B cell (primary cell): ENCODE results near the gene ELMO3. TPM values are rescaled to one million over a fixed set of nuclear protein-coding genes. Genes with fewer than 3 reads are reported as not detected.

Experiments
- ATAC-seq: fragments of 200-7000 bp; cut with Tn5 transposase; one replicate; pipeline ENCODE4 v1.10.0; 2021; ENCODE audit warnings: low read depth, mild to moderate bottlenecking, moderate number of reproducible peaks, moderate library complexity
- CTCF ChIA-PET: fragments of 350-600 bp; sonication (Branson Sonifier 250); formaldehyde crosslinking; loops from one replicate; lab custom pipeline; 2021; ENCODE audit warnings: antibody characterized with exemption, inconsistent platforms; lab: Charles Lee
- POLR2A ChIA-PET: fragments of 350-600 bp; sonication (Branson Sonifier 250); formaldehyde crosslinking; loops from one replicate; lab custom pipeline; 2021; ENCODE audit warnings: antibody characterized with exemption; lab: Charles Lee
- DNase-seq: peaks from one replicate; pipeline ENCODE4 v3.0.0; 2013
- H2AFZ ChIP-seq: 2 replicates; pipeline ENCODE4 v1.6.1; 2012; ENCODE audit warnings: mild to moderate bottlenecking, low read depth, low read length; ENCODE audit not compliant: insufficient read depth, poor library complexity, severe bottlenecking
- H3K27ac ChIP-seq, 2 donors: 1 replicate in 1 of 2; 2 replicates in 1 of 2; pipeline ENCODE4 v1.5.1; 2012 to 2013; ENCODE audit warnings: low read length in 2 of 2, mild to moderate bottlenecking in 2 of 2, moderate library complexity in 1 of 2
- H3K27me3 ChIP-seq, 4 experiments: fragments of 200-600 bp in 1 of 4; sonication (generic) in 1 of 4; replicated peaks in 1 of 4; 1 replicate in 2 of 4; 2 replicates in 2 of 4; pipeline versions ENCODE4 v1.6.1 to v1.7.0; 2013 to 2016; ENCODE audit warnings: low read length in 3 of 4, mild to moderate bottlenecking in 2 of 4, mixed read lengths in 1 of 4, moderate library complexity in 1 of 4; ENCODE audit not compliant: insufficient read depth in 4 of 4, control insufficient read depth in 3 of 4; ENCODE audit errors: control extremely low read depth in 1 of 4
- H3K36me3 ChIP-seq, 2 experiments: replicated peaks in 1 of 2; 1 replicate in 1 of 2; 2 replicates in 1 of 2; pipeline versions ENCODE4 v1.6.1 to v1.7.1; 2013; ENCODE audit warnings: low read length in 1 of 2; ENCODE audit not compliant: insufficient read depth in 2 of 2, control insufficient read depth in 1 of 2; ENCODE audit errors: control extremely low read depth in 1 of 2, extremely low read depth in 1 of 2
- H3K4me1 ChIP-seq, 2 donors: fragments of 200-600 bp in 1 of 2; sonication (generic) in 1 of 2; 1 replicate in 1 of 2; 2 replicates in 1 of 2; pipeline versions ENCODE4 v1.5.1 to v1.6.1; 2013 to 2017; ENCODE audit warnings: low read length in 2 of 2; ENCODE audit not compliant: control insufficient read depth in 2 of 2, insufficient read depth in 2 of 2
- H3K4me2 ChIP-seq: replicated peaks from 2 replicates; pipeline ENCODE3; 2012; ENCODE audit warnings: mild to moderate bottlenecking, low read depth, low read length; ENCODE audit not compliant: poor library complexity, severe bottlenecking
- H3K4me3 ChIP-seq, 5 experiments: fragments of 200-600 bp in 1 of 5; sonication (generic) in 1 of 5; 1 replicate in 3 of 5; 2 replicates in 2 of 5; pipeline versions ENCODE4 v1.5.1 to v1.7.0; 2011 to 2016; ENCODE audit warnings: low read length in 4 of 5, mild to moderate bottlenecking in 4 of 5, low read depth in 2 of 5, control low read depth in 1 of 5, moderate library complexity in 1 of 5; ENCODE audit not compliant: insufficient read depth in 1 of 5; ENCODE audit errors: control extremely low read depth in 1 of 5, extremely low read depth in 1 of 5
- H3K79me2 ChIP-seq: fragments of 200-600 bp; sonication (generic); one replicate; pipeline ENCODE4 v1.6.0; 2016; ENCODE audit warnings: low read length; ENCODE audit not compliant: control insufficient read depth, insufficient read depth
- H3K9ac ChIP-seq: fragments of 200-600 bp; sonication (generic); 2 replicates; pipeline ENCODE4 v1.6.1; 2017; ENCODE audit warnings: mild to moderate bottlenecking, low read length, moderate library complexity
- H3K9me3 ChIP-seq, 3 donors: one replicate each; pipeline versions ENCODE4 v1.6.1 to v1.7.1; 2013; ENCODE audit warnings: low read length in 2 of 3; ENCODE audit not compliant: control insufficient read depth in 2 of 3, insufficient read depth in 1 of 3; ENCODE audit errors: control extremely low read depth in 1 of 3
- H4K20me1 ChIP-seq: 2 replicates; pipeline ENCODE4 v1.6.0; 2012; ENCODE audit warnings: mild to moderate bottlenecking, low read length; ENCODE audit not compliant: insufficient read depth, control insufficient read depth, poor library complexity, severe bottlenecking
- H3K27ac Mint-ChIP-seq: one replicate; pipeline ENCODE4 v1.8.0; 2021; ENCODE audit warnings: mixed read lengths
- H3K27me3 Mint-ChIP-seq: one replicate; pipeline ENCODE4 v1.8.0; 2021; ENCODE audit warnings: mixed read lengths
- H3K4me1 Mint-ChIP-seq: one replicate; pipeline ENCODE4 v1.8.0; 2021; ENCODE audit warnings: mixed read lengths
- H3K4me3 Mint-ChIP-seq: one replicate; pipeline ENCODE4 v1.8.0; 2021; ENCODE audit warnings: mixed read lengths
- H3K9me3 Mint-ChIP-seq: one replicate; pipeline ENCODE4 v1.8.0; 2022; ENCODE audit warnings: mixed read lengths; ENCODE audit not compliant: insufficient read depth
- EZH2 ChIP-seq: IDR thresholded peaks from 2 replicates; pipeline ENCODE4 v1.6.1; 2012; ENCODE audit warnings: borderline replicate concordance, low read depth, mild to moderate bottlenecking, moderate library complexity, low read length; ENCODE audit not compliant: insufficient read depth, poor library complexity, severe bottlenecking
- WGBS: methylation state at CpG from one replicate; pipeline ENCODE4 v1.1.5; 2013; ENCODE audit warnings: missing lambda C conversion rate; ENCODE audit not compliant: insufficient coverage; 5-methylcytosine and 5-hydroxymethylcytosine counted together
- intact Hi-C: fragments of 100-400 bp; cut with micrococcal nuclease; formaldehyde crosslinking; loops from one replicate; pipeline ENCODE4 v1.10.0; 2022
- polyA plus RNA-seq: library from polyadenylated mRNA; depleted of rRNA; stranded (reverse); fragments of >200 nt; gene quantifications from 2 replicates; pipeline ENCODE4 v1.2.3, GENCODE V29; 2012
- total RNA-seq, 2 donors: library from RNA; stranded (reverse); fragments of 120-200 nt in 1 of 2; gene quantifications; 1 replicate in 1 of 2; 2 replicates in 1 of 2; pipeline versions ENCODE4 v1.2.3 to v1.2.4, GENCODE V29; 2013 to 2022
- TF ChIP-seq, protein P1 (sequence below): fragments of 200-600 bp; IDR thresholded peaks from one replicate; pipeline ENCODE4 v1.8.0; 2022; ENCODE audit warnings: antibody characterized with exemption, mild to moderate bottlenecking

Gene ELMO3
- total and polyA plus RNA-seq, 2 donors (not counting 1 experiment from before 2014, with no cell fraction given), result 9.1 to 9.6 TPM

DNA sequence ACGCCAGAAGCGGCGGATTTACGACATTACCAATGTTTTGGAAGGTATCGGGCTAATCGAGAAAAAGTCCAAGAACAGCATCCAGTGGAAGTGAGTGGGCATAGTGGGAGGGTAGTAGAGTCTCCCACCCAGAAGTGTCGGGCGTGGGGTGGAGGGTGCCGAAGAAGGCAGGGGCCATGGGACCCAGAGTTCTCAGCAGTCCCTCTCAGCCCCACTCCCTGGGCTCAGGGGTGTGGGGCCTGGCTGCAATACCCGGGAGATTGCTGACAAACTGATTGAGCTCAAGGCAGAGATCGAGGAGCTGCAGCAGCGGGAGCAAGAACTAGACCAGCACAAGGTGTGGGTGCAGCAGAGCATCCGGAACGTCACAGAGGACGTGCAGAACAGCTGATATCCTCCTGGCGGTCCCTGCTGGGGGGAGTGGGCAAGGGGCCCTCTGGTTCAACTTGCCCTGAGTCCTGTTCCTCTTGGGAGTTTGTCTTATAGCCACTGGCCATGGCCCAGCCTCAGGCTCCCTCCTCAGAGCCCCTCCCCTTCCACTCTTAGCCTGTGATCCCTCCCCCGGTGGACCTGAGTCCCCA, 6.1 kb upstream of the ELMO3 start:
- Histone ChIP-seq H4K20me1 (peaks cover 47% of the 10 kb centered on the region), H3K9ac (peak overlapping the region; percentile 94), H3K9me3 (peaks cover 0 to 5% (median 0%) of the 10 kb centered on the region in 3 donors), H3K4me3 (peak overlapping the region; percentile 54 to 98 (median 97)), H3K27ac (peak overlapping the region; percentile 52 to 93), H3K4me1 (peaks cover 22 to 28% of the 10 kb centered on the region in 2 donors), H3K27me3 (peaks cover 0 to 11% (median 0%) of the 10 kb centered on the region in 4 experiments), H3K79me2 (peaks cover 43% of the 10 kb centered on the region), H3K4me2 (peak overlapping the region; percentile 97), H2AFZ (no peak overlapping the region), H3K36me3 (peaks cover 0 to 42% of the 10 kb centered on the region in 2 experiments)
- peaks cover 2% of the 10 kb centered on the region for H3K27me3 Mint-ChIP-seq
- ChIA-PET POLR2A (interaction anchor here (0.6 to 2.2 kb wide), 2 partner anchors 27 to 34 kb away, joined by 3 to 4 read pairs; partner anchors contain the start of gene TMEM208), CTCF (interaction anchor here (0.6 kb wide), 1 partner anchor 709 kb away, joined by 3 read pairs; no protein-coding TSS in a partner anchor)
- DNase-seq (no peak), ATAC-seq (no peak)
- peaks cover 34% of the 10 kb centered on the region for H3K4me1 Mint-ChIP-seq
- H3K4me3 Mint-ChIP-seq, result peak overlapping the region; percentile 92
- intact Hi-C loops, result loop anchor here (1.0 to 2.0 kb wide), 4 partner anchors 10 to 54 kb away; partner anchors contain the start of genes FHOD1, MATCAP1 and TMEM208
- H3K27ac Mint-ChIP-seq, result peak overlapping the region; percentile 65
- TF ChIP-seq, protein P1, sequence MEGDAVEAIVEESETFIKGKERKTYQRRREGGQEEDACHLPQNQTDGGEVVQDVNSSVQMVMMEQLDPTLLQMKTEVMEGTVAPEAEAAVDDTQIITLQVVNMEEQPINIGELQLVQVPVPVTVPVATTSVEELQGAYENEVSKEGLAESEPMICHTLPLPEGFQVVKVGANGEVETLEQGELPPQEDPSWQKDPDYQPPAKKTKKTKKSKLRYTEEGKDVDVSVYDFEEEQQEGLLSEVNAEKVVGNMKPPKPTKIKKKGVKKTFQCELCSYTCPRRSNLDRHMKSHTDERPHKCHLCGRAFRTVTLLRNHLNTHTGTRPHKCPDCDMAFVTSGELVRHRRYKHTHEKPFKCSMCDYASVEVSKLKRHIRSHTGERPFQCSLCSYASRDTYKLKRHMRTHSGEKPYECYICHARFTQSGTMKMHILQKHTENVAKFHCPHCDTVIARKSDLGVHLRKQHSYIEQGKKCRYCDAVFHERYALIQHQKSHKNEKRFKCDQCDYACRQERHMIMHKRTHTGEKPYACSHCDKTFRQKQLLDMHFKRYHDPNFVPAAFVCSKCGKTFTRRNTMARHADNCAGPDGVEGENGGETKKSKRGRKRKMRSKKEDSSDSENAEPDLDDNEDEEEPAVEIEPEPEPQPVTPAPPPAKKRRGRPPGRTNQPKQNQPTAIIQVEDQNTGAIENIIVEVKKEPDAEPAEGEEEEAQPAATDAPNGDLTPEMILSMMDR, result no peak
- TF ChIP-seq EZH2, result no peak
- H3K9me3 Mint-ChIP-seq, result no peaks in the 10 kb centered on the region
- WGBS, result 34% methylated on average over 15 of the region's 17 CpGs

DNA sequence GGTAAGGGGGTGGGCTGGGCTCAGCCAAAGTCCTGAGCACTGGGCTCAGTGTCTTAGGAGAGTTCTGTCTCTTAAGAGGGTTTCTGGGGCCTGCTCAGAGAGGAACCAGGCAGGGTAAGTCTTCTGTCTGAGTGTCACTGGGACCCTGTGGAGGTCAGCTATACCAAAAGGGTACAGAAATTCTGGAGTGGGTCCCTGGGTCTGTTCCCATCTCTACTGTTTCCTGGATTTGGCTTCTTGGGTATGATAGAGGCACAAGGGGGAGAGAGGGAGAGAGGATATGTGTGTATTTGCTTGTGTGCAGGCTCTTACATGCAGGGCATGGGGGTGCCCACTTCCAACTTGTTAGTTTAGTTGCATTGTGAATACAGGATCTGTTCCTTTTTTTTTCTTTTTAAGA, 5.4 kb upstream of the ELMO3 start:
- Histone ChIP-seq H3K79me2 (peaks cover 43% of the 10 kb centered on the region), H3K4me1 (peaks cover 22 to 28% of the 10 kb centered on the region in 2 donors), H3K9me3 (peaks cover 0 to 5% (median 0%) of the 10 kb centered on the region in 3 donors), H3K36me3 (peaks cover 0 to 49% of the 10 kb centered on the region in 2 experiments), H3K4me3 (peak overlapping the region in 1 of 5 experiments; percentile 74), H3K27ac (no peak overlapping the region), H3K4me2 (peak overlapping the region; percentile 97), H2AFZ (no peak overlapping the region), H3K9ac (peak overlapping the region; percentile 94), H4K20me1 (peaks cover 54% of the 10 kb centered on the region), H3K27me3 (peaks cover 0 to 6% (median 0%) of the 10 kb centered on the region in 4 experiments)
- Mint-ChIP-seq H3K9me3 (no peaks in the 10 kb centered on the region), H3K4me1 (peaks cover 38% of the 10 kb centered on the region), H3K27me3 (no peaks in the 10 kb centered on the region), H3K4me3 (peak overlapping the region; percentile 92), H3K27ac (no peak overlapping the region)
- ChIA-PET CTCF (interaction anchor here (1.1 to 2.3 kb wide), 2 partner anchors 8 to 36 kb away, joined by 3 to 7 read pairs; no protein-coding TSS in a partner anchor), POLR2A (interaction anchor here (0.7 to 2.2 kb wide), 2 partner anchors 33 to 287 kb away, joined by 4 to 5 read pairs; partner anchors contain the start of genes ATP6V0D1 and TMEM208)
- TF ChIP-seq, protein P1, result no peak
- no peak for TF ChIP-seq EZH2
- ATAC-seq, result no peak
- intact Hi-C loops, result loop anchor here (2.0 kb wide), 1 partner anchor 33 kb away; no protein-coding TSS in a partner anchor
- no peak for DNase-seq
